GM13976 (cell line): ENCODE data around the gene ATM.
"Not testable (repeated sequence)": the region's sequence is repeated elsewhere in the genome, so short reads cannot be mapped to it uniquely, and the experiment has no call there.

Source experiments
- DNase-seq: peaks from one replicate; pipeline ENCODE4 v3.0.0; 2012; ENCODE audit warnings: low spot score
- in situ Hi-C: fragments of 300-500 bp; cut with MboI; formaldehyde crosslinking; loops from one replicate; pipeline ENCODE4 v1.12.0; 2022; ENCODE audit warnings: low sequenced_read_pairs, mixed read lengths, inconsistent platforms; ENCODE audit not compliant: unreplicated experiment
- TF ChIP-seq, protein P1 (sequence below): IDR thresholded peaks from 2 replicates; pipeline ENCODE4 v1.5.1; 2012; ENCODE audit warnings: borderline replicate concordance, mild to moderate bottlenecking; ENCODE audit not compliant: insufficient read depth; ENCODE audit errors: extremely low read depth, missing control alignments, control extremely low read depth

ATM gene

DNA sequence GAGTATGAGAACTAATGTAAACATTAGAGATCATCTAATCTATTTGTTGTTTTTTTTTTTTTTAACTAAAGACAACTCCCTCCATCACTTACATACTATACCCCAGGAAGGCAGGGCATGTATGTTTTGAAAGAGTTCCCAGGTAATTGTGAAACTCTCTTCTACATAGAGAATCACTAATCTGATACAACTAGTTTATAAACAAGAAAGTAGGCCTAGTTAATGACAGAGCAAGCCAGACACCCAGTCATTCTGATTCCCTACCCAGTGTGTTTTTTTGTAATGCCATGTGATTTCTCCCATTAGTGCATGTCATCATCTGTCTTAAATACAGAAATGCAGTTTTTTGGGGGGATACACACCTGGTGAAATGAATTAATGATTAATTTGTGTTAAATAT is 123.6 kb downstream of the ATM start:
- no peak for DNase-seq
- TF ChIP-seq, protein P1, sequence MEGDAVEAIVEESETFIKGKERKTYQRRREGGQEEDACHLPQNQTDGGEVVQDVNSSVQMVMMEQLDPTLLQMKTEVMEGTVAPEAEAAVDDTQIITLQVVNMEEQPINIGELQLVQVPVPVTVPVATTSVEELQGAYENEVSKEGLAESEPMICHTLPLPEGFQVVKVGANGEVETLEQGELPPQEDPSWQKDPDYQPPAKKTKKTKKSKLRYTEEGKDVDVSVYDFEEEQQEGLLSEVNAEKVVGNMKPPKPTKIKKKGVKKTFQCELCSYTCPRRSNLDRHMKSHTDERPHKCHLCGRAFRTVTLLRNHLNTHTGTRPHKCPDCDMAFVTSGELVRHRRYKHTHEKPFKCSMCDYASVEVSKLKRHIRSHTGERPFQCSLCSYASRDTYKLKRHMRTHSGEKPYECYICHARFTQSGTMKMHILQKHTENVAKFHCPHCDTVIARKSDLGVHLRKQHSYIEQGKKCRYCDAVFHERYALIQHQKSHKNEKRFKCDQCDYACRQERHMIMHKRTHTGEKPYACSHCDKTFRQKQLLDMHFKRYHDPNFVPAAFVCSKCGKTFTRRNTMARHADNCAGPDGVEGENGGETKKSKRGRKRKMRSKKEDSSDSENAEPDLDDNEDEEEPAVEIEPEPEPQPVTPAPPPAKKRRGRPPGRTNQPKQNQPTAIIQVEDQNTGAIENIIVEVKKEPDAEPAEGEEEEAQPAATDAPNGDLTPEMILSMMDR: no peak
- in situ Hi-C loops: no loop called here

DNA sequence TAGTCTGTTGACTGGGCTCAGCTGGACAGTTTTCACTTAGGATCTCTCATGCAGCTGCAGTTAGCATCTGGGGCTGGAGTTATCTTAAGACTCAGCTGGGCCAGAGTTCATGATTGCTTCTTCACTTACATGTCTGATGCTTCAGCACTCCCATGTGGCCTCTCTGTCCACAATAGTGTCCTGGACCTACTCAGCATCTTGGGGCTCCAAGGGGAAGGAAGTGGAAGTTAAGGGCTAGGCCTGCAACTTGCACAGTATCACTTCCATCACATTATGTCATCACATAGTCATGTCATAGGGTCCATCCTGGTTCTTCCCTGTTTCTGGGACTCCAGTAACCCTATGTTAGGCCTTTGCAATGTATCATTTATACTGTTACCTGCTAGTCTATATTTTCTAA is 128.6 kb downstream of the ATM start:
- in situ Hi-C loops: no loop called here
- TF ChIP-seq, protein P1: no peak
- no peak for DNase-seq

DNA sequence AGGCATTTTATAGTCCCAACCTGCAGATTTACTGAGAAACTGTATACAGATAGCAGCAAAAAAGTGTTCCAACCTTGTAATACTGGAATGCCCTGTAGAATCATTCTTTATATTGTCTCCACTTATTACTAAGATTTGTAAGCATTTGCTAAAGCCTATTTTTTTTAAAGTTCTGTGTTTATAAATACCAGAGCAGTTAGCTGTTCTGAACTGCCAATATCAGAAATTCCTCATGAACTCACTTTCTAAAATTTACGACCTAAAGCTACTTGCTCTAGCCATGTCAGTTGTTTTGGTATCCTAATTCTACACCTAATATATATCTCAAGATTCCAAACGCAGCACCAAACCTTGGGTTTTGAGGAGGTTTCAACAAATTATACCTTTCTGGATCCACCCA is 141.3 kb downstream of the ATM start:
- in situ Hi-C loops: no loop called here
- TF ChIP-seq, protein P1: no peak
- no peak for DNase-seq

DNA sequence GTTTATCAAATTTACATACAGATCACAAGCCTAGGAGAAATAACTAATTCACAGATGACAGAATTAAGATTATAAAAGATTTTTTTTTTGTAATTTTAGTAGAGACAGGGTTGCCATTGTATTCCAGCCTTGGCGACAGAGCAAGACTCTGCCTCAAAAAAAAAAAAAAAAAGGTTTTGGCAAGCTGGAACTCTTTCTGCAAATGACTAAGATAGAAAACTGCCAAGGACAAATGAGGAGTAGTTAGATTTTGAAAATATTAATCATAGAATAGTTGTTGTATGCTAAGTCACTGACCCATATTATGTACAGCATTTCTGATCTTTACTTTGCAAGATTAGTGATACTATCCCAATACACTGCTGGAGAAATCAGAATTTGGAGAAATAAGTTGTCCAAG is 145.3 kb downstream of the ATM start:
- in situ Hi-C loops: no loop called here
- DNase-seq: no peak
- TF ChIP-seq, protein P1: no peak

DNA sequence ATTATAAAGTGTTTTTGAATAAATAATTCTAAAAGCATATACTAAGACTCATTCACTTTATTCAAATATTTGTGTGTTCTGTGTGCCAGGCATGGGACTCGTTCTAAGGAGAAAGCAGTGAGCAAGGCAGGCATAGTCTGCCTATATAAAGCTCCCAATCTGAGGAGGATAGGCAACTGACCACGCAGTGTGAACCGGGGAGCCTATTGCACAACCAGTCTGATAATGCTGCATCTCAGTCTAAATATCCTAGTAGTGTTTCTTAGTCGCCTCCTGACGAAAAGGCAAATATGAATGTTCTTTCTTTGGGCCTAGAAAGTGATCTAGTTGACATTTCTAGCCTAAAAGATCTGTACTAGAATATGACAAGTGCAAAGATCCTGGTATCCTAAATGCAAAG is 146.2 kb downstream of the ATM start:
- in situ Hi-C loops: no loop called here
- DNase-seq: no peak
- TF ChIP-seq, protein P1: no peak

DNA sequence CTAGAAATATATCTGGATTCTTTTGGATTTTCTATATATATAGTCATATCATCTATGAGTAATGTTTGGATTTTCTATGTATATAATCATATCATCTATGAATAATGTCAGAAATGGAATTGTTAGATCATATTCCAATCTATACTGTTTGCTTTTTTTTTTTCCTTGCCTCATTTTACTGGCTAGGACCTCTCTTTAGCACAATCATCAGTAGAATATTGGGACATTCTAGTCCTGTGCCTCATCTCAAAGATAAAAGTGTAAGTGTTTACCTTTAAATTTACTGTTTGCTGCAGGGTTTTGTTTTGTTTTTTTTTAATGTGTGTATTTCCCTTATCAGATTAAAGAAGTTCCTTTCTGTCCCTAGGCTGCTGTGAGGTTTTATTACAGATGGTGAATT is 147.4 kb downstream of the ATM start:
- TF ChIP-seq, protein P1: no peak
- in situ Hi-C loops: no loop called here
- no peak for DNase-seq

DNA sequence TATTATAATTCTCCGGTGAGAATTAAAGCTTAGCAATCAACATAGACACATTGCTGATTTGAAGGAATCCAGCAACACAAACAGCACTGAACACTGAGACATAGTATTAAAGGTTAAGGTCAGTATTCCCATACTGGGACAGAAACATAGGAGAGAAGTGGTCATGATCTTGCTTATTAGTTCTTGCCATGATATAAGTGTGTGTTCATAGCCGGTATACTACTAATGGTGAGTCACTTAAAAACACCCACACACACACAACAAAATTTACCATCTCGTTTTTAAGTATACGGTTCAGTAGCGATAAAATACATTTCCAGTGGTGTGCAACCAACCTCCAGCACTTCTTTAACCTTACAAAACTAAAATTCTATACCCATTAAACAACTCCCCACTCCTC is 148.1 kb downstream of the ATM start:
- in situ Hi-C loops: no loop called here
- TF ChIP-seq, protein P1: no peak
- DNase-seq: no peak

DNA sequence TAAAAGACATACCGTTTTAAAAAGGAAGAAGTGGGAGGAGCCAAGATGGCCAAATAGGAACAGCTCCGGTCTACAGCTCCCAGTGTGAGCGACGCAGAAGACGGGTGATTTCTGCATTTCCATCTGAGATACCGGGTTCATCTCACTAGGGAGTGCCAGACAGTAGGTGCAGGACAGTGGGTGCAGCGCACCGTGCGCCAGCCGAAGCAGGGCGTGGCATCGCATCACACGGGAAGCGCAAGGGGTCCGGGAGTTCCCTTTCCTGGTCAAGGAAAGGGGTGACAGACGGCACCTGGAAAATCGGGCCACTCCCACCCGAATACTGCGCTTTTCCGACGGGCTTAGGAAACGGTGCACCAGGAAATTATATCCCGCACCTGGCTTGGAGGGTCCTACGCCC is 150.6 kb downstream of the ATM start:
- DNase-seq, in situ Hi-C loops: not testable (repeated sequence)
